Neural progenitor cell (in vitro differentiated cells): ENCODE results near the gene SPINK5. TPM values are rescaled to one million over a fixed set of nuclear protein-coding genes. Genes with fewer than 3 reads are reported as not detected.

Source experiments
- DNase-seq: peaks from one replicate; pipeline ENCODE4 v3.0.0-alpha.2; 2016; ENCODE audit warnings: low spot score
- H2AFZ ChIP-seq: fragments of 200-600 bp; sonication (generic); replicated peaks from 2 replicates; pipeline ENCODE4 v1.6.1; 2016; ENCODE audit warnings: antibody characterized with exemption
- H3F3A ChIP-seq: fragments of 200-600 bp; sonication (generic); 2 replicates; pipeline ENCODE4 v1.6.1; 2016; ENCODE audit warnings: antibody characterized with exemption, low read depth
- H3K27ac ChIP-seq: fragments of 200-600 bp; sonication (generic); 2 replicates; pipeline ENCODE4 v1.5.1; 2016; ENCODE audit warnings: mild to moderate bottlenecking
- H3K27me3 ChIP-seq: fragments of 200-600 bp; sonication (generic); 2 replicates; pipeline ENCODE4 v1.6.1; 2016; ENCODE audit warnings: mild to moderate bottlenecking, moderate library complexity
- H3K36me3 ChIP-seq: fragments of 200-600 bp; sonication (generic); 2 replicates; pipeline ENCODE4 v1.5.1; 2016
- H3K4me1 ChIP-seq: fragments of 200-600 bp; sonication (generic); 2 replicates; pipeline ENCODE4 v1.6.1; 2016; ENCODE audit warnings: mixed run types
- H3K4me2 ChIP-seq: fragments of 200-600 bp; sonication (generic); 2 replicates; pipeline ENCODE4 v1.6.1; 2016
- H3K4me3 ChIP-seq: fragments of 200-600 bp; sonication (generic); 2 replicates; pipeline ENCODE4 v1.5.1; 2016
- H3K79me2 ChIP-seq: fragments of 200-600 bp; sonication (generic); 2 replicates; pipeline ENCODE4 v1.6.1; 2016; ENCODE audit warnings: low read depth
- H3K9ac ChIP-seq: fragments of 200-600 bp; sonication (generic); 2 replicates; pipeline ENCODE4 v1.6.1; 2016
- H3K9me3 ChIP-seq: fragments of 200-600 bp; sonication (generic); 2 replicates; pipeline ENCODE4 v1.5.1; 2016; ENCODE audit warnings: low read depth
- H4K20me1 ChIP-seq: fragments of 200-600 bp; sonication (generic); 2 replicates; pipeline ENCODE4 v1.6.1; 2016; ENCODE audit warnings: low read depth
- H3K27ac Mint-ChIP-seq: 3 replicates; pipeline ENCODE4 v1.8.0; 2021; ENCODE audit warnings: mixed read lengths
- H3K27me3 Mint-ChIP-seq: 2 replicates; pipeline ENCODE4 v1.8.0; 2022; ENCODE audit warnings: low read depth, mild to moderate bottlenecking, inconsistent platforms, moderate library complexity, mixed read lengths; ENCODE audit not compliant: insufficient read depth
- H3K36me3 Mint-ChIP-seq: 3 replicates; pipeline ENCODE4 v1.8.0; 2021; ENCODE audit warnings: mixed read lengths
- H3K4me1 Mint-ChIP-seq: 3 replicates; pipeline ENCODE4 v1.8.0; 2021; ENCODE audit warnings: mixed read lengths
- H3K4me3 Mint-ChIP-seq: 3 replicates; pipeline ENCODE4 v1.8.0; 2021; ENCODE audit warnings: mild to moderate bottlenecking, moderate library complexity, mixed read lengths
- H3K9me3 Mint-ChIP-seq: 3 replicates; pipeline ENCODE4 v1.8.0; 2020; ENCODE audit warnings: mixed read lengths
- EZH2 ChIP-seq: fragments of 200-600 bp; sonication (generic); IDR thresholded peaks from 2 replicates; pipeline ENCODE4 v1.6.1; 2017; ENCODE audit warnings: antibody characterized with exemption, mild to moderate bottlenecking, moderate library complexity
- EZH2phosphoT487 ChIP-seq: fragments of 200-600 bp; sonication (generic); IDR thresholded peaks from 2 replicates; pipeline ENCODE4 v1.6.1; 2017; ENCODE audit warnings: antibody characterized with exemption
- total RNA-seq: library from RNA; depleted of rRNA; stranded (reverse); fragments of >200 nt; gene quantifications from 2 replicates; pipeline ENCODE4 v1.2.3, GENCODE V29; 2015; ENCODE audit warnings: low replicate concordance
- TF ChIP-seq, protein P1 (sequence below): fragments of 200-600 bp; sonication (generic); IDR thresholded peaks from 2 replicates; pipeline ENCODE4 v1.5.1; 2017; ENCODE audit warnings: antibody characterized with exemption, mild to moderate bottlenecking

The SPINK5 gene
- total RNA-seq, 1 donor from 2014 or later = 18.1 TPM

DNA sequence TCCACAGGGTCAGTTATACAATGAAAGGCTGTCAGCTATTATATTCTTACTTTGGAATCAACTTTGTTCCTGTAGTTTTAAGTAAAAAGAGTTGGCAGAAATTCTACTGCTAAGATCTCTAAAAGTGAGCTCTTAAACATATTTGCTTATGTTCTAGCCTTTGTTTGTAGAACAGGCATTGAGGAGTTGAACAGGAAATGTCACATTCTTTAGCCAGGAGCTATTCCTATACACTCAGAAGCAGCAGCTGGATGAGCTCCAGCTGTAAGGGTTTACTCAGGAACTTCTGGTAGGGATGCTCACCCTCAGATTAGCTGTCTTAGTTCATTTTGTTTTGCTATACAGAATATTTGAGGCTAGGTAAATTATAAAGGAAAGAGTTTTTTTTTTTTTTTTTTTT, 82.1 kb downstream of the SPINK5 start:
- H3K79me2 ChIP-seq = no peaks in the 10 kb centered on the region
- H3K4me1 ChIP-seq = no peaks in the 10 kb centered on the region
- no peaks in the 10 kb centered on the region for H3K27me3 ChIP-seq
- no peaks in the 10 kb centered on the region for H3F3A ChIP-seq
- H3K4me3 ChIP-seq = no peak overlapping the region
- TF ChIP-seq EZH2phosphoT487 = no peak
- no peak for TF ChIP-seq EZH2
- TF ChIP-seq, protein P1, sequence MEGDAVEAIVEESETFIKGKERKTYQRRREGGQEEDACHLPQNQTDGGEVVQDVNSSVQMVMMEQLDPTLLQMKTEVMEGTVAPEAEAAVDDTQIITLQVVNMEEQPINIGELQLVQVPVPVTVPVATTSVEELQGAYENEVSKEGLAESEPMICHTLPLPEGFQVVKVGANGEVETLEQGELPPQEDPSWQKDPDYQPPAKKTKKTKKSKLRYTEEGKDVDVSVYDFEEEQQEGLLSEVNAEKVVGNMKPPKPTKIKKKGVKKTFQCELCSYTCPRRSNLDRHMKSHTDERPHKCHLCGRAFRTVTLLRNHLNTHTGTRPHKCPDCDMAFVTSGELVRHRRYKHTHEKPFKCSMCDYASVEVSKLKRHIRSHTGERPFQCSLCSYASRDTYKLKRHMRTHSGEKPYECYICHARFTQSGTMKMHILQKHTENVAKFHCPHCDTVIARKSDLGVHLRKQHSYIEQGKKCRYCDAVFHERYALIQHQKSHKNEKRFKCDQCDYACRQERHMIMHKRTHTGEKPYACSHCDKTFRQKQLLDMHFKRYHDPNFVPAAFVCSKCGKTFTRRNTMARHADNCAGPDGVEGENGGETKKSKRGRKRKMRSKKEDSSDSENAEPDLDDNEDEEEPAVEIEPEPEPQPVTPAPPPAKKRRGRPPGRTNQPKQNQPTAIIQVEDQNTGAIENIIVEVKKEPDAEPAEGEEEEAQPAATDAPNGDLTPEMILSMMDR = no peak
- DNase-seq = no peak
- no peaks in the 10 kb centered on the region for H3K36me3 Mint-ChIP-seq
- H3K4me3 Mint-ChIP-seq = no peak overlapping the region
- H3K27me3 Mint-ChIP-seq = no peaks in the 10 kb centered on the region
- H3K27ac Mint-ChIP-seq = no peak overlapping the region
- no peaks in the 10 kb centered on the region for H3K9me3 ChIP-seq
- H3K27ac ChIP-seq = no peak overlapping the region
- H3K4me2 ChIP-seq = no peak overlapping the region
- no peaks in the 10 kb centered on the region for H4K20me1 ChIP-seq
- H3K4me1 Mint-ChIP-seq = no peaks in the 10 kb centered on the region
- no peak overlapping the region for H3K9ac ChIP-seq
- no peaks in the 10 kb centered on the region for H3K36me3 ChIP-seq
- no peaks in the 10 kb centered on the region for H3K9me3 Mint-ChIP-seq
- no peak overlapping the region for H2AFZ ChIP-seq

GRCh38 chr5:148146487-148146886, 82.7 kb downstream of the SPINK5 start:
- Mint-ChIP-seq H3K27ac (no peak overlapping the region), H3K9me3 (no peaks in the 10 kb centered on the region), H3K27me3 (no peaks in the 10 kb centered on the region), H3K4me1 (no peaks in the 10 kb centered on the region), H3K4me3 (no peak overlapping the region), H3K36me3 (no peaks in the 10 kb centered on the region)
- Histone ChIP-seq H3K9ac (no peak overlapping the region), H3K9me3 (no peaks in the 10 kb centered on the region), H2AFZ (no peak overlapping the region), H4K20me1 (no peaks in the 10 kb centered on the region), H3K4me1 (no peaks in the 10 kb centered on the region), H3K4me3 (no peak overlapping the region), H3K27ac (no peak overlapping the region), H3K4me2 (no peak overlapping the region), H3F3A (no peaks in the 10 kb centered on the region), H3K36me3 (no peaks in the 10 kb centered on the region), H3K79me2 (no peaks in the 10 kb centered on the region), H3K27me3 (no peaks in the 10 kb centered on the region)
- TF ChIP-seq EZH2 (no peak), EZH2phosphoT487 (no peak)
- TF ChIP-seq, protein P1 = no peak
- no peak for DNase-seq

GRCh38 chr5:148147415-148147814, 83.6 kb downstream of the SPINK5 start:
- Histone ChIP-seq H3K4me3 (no peak overlapping the region), H3K36me3 (no peaks in the 10 kb centered on the region), H3K4me2 (no peak overlapping the region), H3K27me3 (no peaks in the 10 kb centered on the region), H3K27ac (no peak overlapping the region), H3F3A (no peaks in the 10 kb centered on the region), H3K79me2 (no peaks in the 10 kb centered on the region), H3K4me1 (no peaks in the 10 kb centered on the region), H4K20me1 (no peaks in the 10 kb centered on the region), H2AFZ (no peak overlapping the region), H3K9ac (no peak overlapping the region), H3K9me3 (no peaks in the 10 kb centered on the region)
- Mint-ChIP-seq H3K4me1 (no peaks in the 10 kb centered on the region), H3K27me3 (no peaks in the 10 kb centered on the region), H3K4me3 (no peak overlapping the region), H3K27ac (no peak overlapping the region), H3K36me3 (no peaks in the 10 kb centered on the region), H3K9me3 (no peaks in the 10 kb centered on the region)
- TF ChIP-seq EZH2 = no peak
- TF ChIP-seq EZH2phosphoT487 = no peak
- TF ChIP-seq, protein P1 = no peak
- DNase-seq = no peak

DNA sequence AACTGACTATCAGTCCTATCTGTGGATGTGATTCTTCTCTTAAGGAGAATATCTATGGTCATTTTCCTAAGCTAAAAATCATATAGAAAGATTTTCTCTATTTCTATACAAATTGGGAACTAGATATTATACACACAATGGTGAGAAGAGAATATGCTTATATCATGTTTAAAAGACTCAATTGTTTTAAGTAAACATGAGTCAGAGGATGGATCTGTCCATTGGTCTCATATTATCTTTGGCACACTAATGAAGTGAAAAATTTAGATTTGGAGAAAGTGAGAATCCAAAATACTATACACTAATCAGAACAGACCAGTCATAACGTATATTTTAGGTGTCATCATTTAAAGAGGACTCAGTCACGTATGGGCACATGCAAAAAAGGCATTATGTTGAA, 88.1 kb downstream of the SPINK5 start:
- no peak overlapping the region for H3K27ac Mint-ChIP-seq
- no peaks in the 10 kb centered on the region for H4K20me1 ChIP-seq
- H3K4me2 ChIP-seq = no peak overlapping the region
- TF ChIP-seq EZH2phosphoT487 (no peak), EZH2 (no peak)
- TF ChIP-seq, protein P1 = no peak
- H3K9me3 Mint-ChIP-seq = no peaks in the 10 kb centered on the region
- H3F3A ChIP-seq = no peaks in the 10 kb centered on the region
- H3K27ac ChIP-seq = no peak overlapping the region
- H3K4me3 ChIP-seq = no peak overlapping the region
- no peaks in the 10 kb centered on the region for H3K27me3 Mint-ChIP-seq
- H3K9ac ChIP-seq = no peak overlapping the region
- no peaks in the 10 kb centered on the region for H3K4me1 Mint-ChIP-seq
- no peaks in the 10 kb centered on the region for H3K27me3 ChIP-seq
- H2AFZ ChIP-seq = no peak overlapping the region
- H3K36me3 Mint-ChIP-seq = no peaks in the 10 kb centered on the region
- no peaks in the 10 kb centered on the region for H3K9me3 ChIP-seq
- H3K36me3 ChIP-seq = no peaks in the 10 kb centered on the region
- no peaks in the 10 kb centered on the region for H3K4me1 ChIP-seq
- no peak for DNase-seq
- no peaks in the 10 kb centered on the region for H3K79me2 ChIP-seq
- H3K4me3 Mint-ChIP-seq = no peak overlapping the region
